ENCODE results near the gene TUFM. TPM values are rescaled to one million over a fixed set of nuclear protein-coding genes. Genes with fewer than 3 reads are reported as not detected.

TUFM gene
- total and polyA plus RNA-seq, 2 of the 8 experiments (the other 6 are each of a cell fraction or from before 2014, with no cell fraction given), result 216 to 249 TPM

DNA sequence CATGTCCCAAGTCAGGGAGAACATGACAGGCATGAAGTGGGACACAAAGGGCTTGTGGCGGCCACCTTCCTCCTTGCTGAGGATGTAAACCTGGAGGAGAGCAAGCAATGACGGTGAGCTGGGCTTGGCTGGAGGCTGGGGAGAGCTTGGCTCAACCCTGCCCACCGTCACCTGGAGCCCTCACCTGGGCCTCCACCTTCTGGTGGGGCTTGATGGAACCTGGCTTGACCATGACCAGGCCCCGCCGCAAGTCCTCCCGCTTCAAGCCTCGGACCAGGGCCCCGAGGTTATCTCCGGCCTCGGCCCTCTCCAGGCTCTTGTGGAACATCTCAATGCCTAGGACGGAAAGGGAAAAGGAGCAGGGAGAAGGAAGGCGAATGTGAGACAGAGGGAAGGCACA lies 2.4 kb downstream of the TUFM start:
- no peaks in the 10 kb centered on the region for H3K27me3 ChIP-seq (replicated peaks in 1 of 4; ENCODE audit: control insufficient read depth in 3 of 4, extremely low read depth in 1 of 4, insufficient read depth in 3 of 4, low read length in 3 of 4)
- peaks cover 14% of the 10 kb centered on the region for H3K23me2 ChIP-seq (ENCODE audit: low read depth, low read length)
- no peak overlapping the region for H2AK5ac ChIP-seq (ENCODE audit: low read depth, low read length)
- ChIA-PET POLR2A (ENCODE audit: partially characterized antibody) (interaction anchor here (1.7 to 23.4 kb wide), 4 partner anchors 13 to 31 kb away, joined by 6 to 756 read pairs (median 162); partner anchors contain the start of genes ATP2A1, ATXN2L and SH2B1), CTCF (ENCODE audit: partially characterized antibody) (interaction anchor here (1.1 to 2.8 kb wide), 2 partner anchors 25 to 101 kb away, joined by 3 to 8 read pairs; no protein-coding TSS in a partner anchor)
- DNase-seq (ENCODE audit: low read depth in 1 of 2, low spot score in 2 of 2), result no peak
- H2BK120ac ChIP-seq (replicated peaks; ENCODE audit: low read depth, low read length), result no peak overlapping the region
- H2AFZ ChIP-seq (ENCODE audit: low read length), result no peak overlapping the region
- no peak overlapping the region for H3K9ac ChIP-seq (replicated peaks in 1 of 4; ENCODE audit: extremely low read depth in 1 of 4, low read depth in 3 of 4, low read length in 3 of 4)
- no peak overlapping the region for H4K8ac ChIP-seq (ENCODE audit: extremely low read depth, insufficient read depth, low read length)
- no peak overlapping the region for H2BK15ac ChIP-seq (ENCODE audit: low read length)
- no peak overlapping the region for H3K56ac ChIP-seq (replicated peaks; ENCODE audit: insufficient read length, low read depth, low read length)
- no peak overlapping the region for H2BK5ac ChIP-seq (ENCODE audit: low read depth, low read length)
- no peak overlapping the region for H4K91ac ChIP-seq (replicated peaks; ENCODE audit: insufficient read length, low read length)
- no peak overlapping the region for H3K23ac ChIP-seq (ENCODE audit: insufficient read length)
- H3K4me2 ChIP-seq (ENCODE audit: insufficient read depth in 1 of 2, low read depth in 2 of 2, low read length in 2 of 2), result no peak overlapping the region
- H4K20me1 ChIP-seq (replicated peaks in 1 of 2; ENCODE audit: control insufficient read depth in 1 of 2, insufficient read depth in 2 of 2, low read length in 2 of 2), result peaks cover 2 to 14% of the 10 kb centered on the region in 2 experiments
- no peak overlapping the region for H3K18ac ChIP-seq (ENCODE audit: extremely low read depth, low read length)
- no peak overlapping the region for H4K5ac ChIP-seq (ENCODE audit: insufficient read length, low read depth, low read length)
- no peak overlapping the region for H2BK12ac ChIP-seq (ENCODE audit: low read depth, low read length)
- no peak overlapping the region for H3K4me3 ChIP-seq (ENCODE audit: extremely low read depth in 1 of 4, insufficient read depth in 2 of 4, low read depth in 3 of 4, low read length in 4 of 4)
- no peak overlapping the region for H3K14ac ChIP-seq (ENCODE audit: insufficient read length)
- peaks cover 0 to 20% of the 10 kb centered on the region in 2 experiments; a peak in 3 of 4 replicates for H3K79me2 ChIP-seq (ENCODE audit: control insufficient read depth in 1 of 2, insufficient read depth in 2 of 2, low read length in 2 of 2)
- H3K27ac ChIP-seq (ENCODE audit: low read depth, low read length), result no peak overlapping the region
- no peak overlapping the region for H2BK20ac ChIP-seq (ENCODE audit: low read length)
- peaks cover 17 to 33% (median 28%) of the 10 kb centered on the region in 4 experiments for H3K36me3 ChIP-seq (ENCODE audit: control insufficient read depth in 2 of 4, insufficient read depth in 4 of 4, low read length in 3 of 4)
- H3K79me1 ChIP-seq (ENCODE audit: low read depth, low read length), result no peaks in the 10 kb centered on the region
- 94% methylated on average over 11 of the region's 12 CpGs; no CpG with 5 or more reads in 1 of the 2 experiments for WGBS, 2 experiments (ENCODE audit: extremely low coverage in 1 of 2, insufficient coverage in 1 of 2, insufficient read length in 1 of 2, insufficient replicate concordance in 2 of 2, low coverage in 1 of 2, low lambda C conversion rate in 2 of 2, missing lambda C conversion rate in 1 of 2)
- H3K4me1 ChIP-seq (replicated peaks in 1 of 4; ENCODE audit: control insufficient read depth in 3 of 4, insufficient read depth in 4 of 4, low read length in 3 of 4), result peaks cover 0 to 7% (median 3%) of the 10 kb centered on the region in 4 experiments; a peak in 5 of 7 replicates
- H3K9me3 ChIP-seq (ENCODE audit: insufficient read depth in 2 of 2, low read depth in 1 of 2, low read length in 1 of 2), result no peaks in the 10 kb centered on the region
- no peak for FAIRE-seq
- H3K4ac ChIP-seq (replicated peaks; ENCODE audit: insufficient read length, low read depth, low read length), result no peak overlapping the region
- TF ChIP-seq TEAD4 (IDR thresholded peaks at IDR 0.05; ENCODE audit: low read depth, low read length), result no peak
- no peak for TF ChIP-seq HDAC6 (IDR thresholded peaks at IDR 0.05; ENCODE audit: low read depth, low read length)
- no peak for TF ChIP-seq ATF3 (IDR thresholded peaks at IDR 0.05; ENCODE audit: insufficient read depth, low read depth, low read length)
- no peak for TF ChIP-seq POLR2A (IDR thresholded peaks at IDR 0.05; ENCODE audit: control extremely low read depth in 1 of 2, low read depth in 2 of 2, low read length in 2 of 2)
- no peak for TF ChIP-seq RNF2 (IDR thresholded peaks at IDR 0.05; ENCODE audit: borderline replicate concordance, low read depth, low read length, missing control alignments, poor library complexity, severe bottlenecking)
- no peak for TF ChIP-seq BCL11A (IDR thresholded peaks at IDR 0.05; ENCODE audit: low read depth in 2 of 2, low read length in 2 of 2)
- no peak for TF ChIP-seq NANOG (IDR thresholded peaks at IDR 0.05; ENCODE audit: insufficient read depth, low read depth, low read length, poor library complexity, severe bottlenecking)
- no peak for TF ChIP-seq CBX8 (IDR thresholded peaks at IDR 0.05; ENCODE audit: borderline replicate concordance, low read depth, low read length)
- TF ChIP-seq TAF7 (optimal IDR thresholded peaks at IDR 0.05; ENCODE audit: borderline replicate concordance, low read depth, low read length), result no peak
- TF ChIP-seq SIN3A (conservative IDR thresholded peaks at IDR 0.05 in 1 of 2, IDR thresholded peaks at IDR 0.05 in 1 of 2; ENCODE audit: low read depth in 1 of 2, low read length in 2 of 2), result no peak
- TF ChIP-seq RXRA (IDR thresholded peaks at IDR 0.05; ENCODE audit: insufficient read depth, low read depth, low read length), result no peak
- no peak for TF ChIP-seq POLR2AphosphoS5 (IDR thresholded peaks at IDR 0.05; ENCODE audit: low read depth, low read length)

Measured in H1 (cell line).